ENCODE results near the gene BANK1.

Gene BANK1

GRCh38 chr4:101818362-101818761 is 27.8 kb downstream of the BANK1 start:
- H3K4me3 ChIP-seq (ENCODE audit: low read length) = no peak overlapping the region
- no peaks in the 10 kb centered on the region for H3K27me3 ChIP-seq (ENCODE audit: control insufficient read depth, insufficient read depth, low read length)
- no peak overlapping the region for H3K4me2 ChIP-seq (ENCODE audit: low read length)
- no peak overlapping the region for H3K9ac ChIP-seq (ENCODE audit: low read depth, low read length)
- no peaks in the 10 kb centered on the region for H3K4me1 ChIP-seq (ENCODE audit: control insufficient read depth, insufficient read depth, low read length)
- H3K9me3 ChIP-seq (replicated peaks; ENCODE audit: low read length) = no peaks in the 10 kb centered on the region
- no peaks in the 10 kb centered on the region for H3K36me3 ChIP-seq (ENCODE audit: insufficient read depth, low read length)

DNA sequence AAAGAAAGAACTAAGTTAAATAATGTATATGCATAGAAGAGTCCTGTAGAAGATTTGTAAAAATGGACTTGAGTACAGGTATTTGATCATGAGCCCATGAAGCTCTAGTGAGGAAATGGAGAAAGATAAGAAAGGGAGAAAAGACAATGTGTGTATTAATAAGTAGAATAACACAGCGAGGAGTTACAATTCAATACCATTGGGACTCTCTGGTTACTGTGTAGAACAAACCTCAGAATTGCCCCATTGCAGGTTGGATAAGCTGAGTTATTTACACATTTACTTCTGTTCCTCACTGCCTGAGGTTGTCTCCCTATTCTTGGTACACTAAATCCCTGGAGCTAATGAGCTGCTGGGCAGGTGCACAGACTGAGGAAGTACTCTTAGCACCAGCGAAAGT is 33.3 kb downstream of the BANK1 start:
- no peak overlapping the region for H3K9ac ChIP-seq (ENCODE audit: low read depth, low read length)
- no peaks in the 10 kb centered on the region for H3K36me3 ChIP-seq (ENCODE audit: insufficient read depth, low read length)
- H3K27me3 ChIP-seq (ENCODE audit: control insufficient read depth, insufficient read depth, low read length) = no peaks in the 10 kb centered on the region
- no peaks in the 10 kb centered on the region for H3K4me1 ChIP-seq (ENCODE audit: control insufficient read depth, insufficient read depth, low read length)
- H3K4me3 ChIP-seq (ENCODE audit: low read length) = no peak overlapping the region
- no peak overlapping the region for H3K4me2 ChIP-seq (ENCODE audit: low read length)
- no peaks in the 10 kb centered on the region for H3K9me3 ChIP-seq (replicated peaks; ENCODE audit: low read length)

GRCh38 chr4:101824500-101824899 is 34.0 kb downstream of the BANK1 start:
- no peak overlapping the region for H3K4me3 ChIP-seq (ENCODE audit: low read length)
- H3K36me3 ChIP-seq (ENCODE audit: insufficient read depth, low read length) = no peaks in the 10 kb centered on the region
- H3K27me3 ChIP-seq (ENCODE audit: control insufficient read depth, insufficient read depth, low read length) = no peaks in the 10 kb centered on the region
- H3K9me3 ChIP-seq (replicated peaks; ENCODE audit: low read length) = no peaks in the 10 kb centered on the region
- H3K4me1 ChIP-seq (ENCODE audit: control insufficient read depth, insufficient read depth, low read length) = no peaks in the 10 kb centered on the region
- no peak overlapping the region for H3K9ac ChIP-seq (ENCODE audit: low read depth, low read length)
- no peak overlapping the region for H3K4me2 ChIP-seq (ENCODE audit: low read length)

GRCh38 chr4:101825953-101826352 is 35.4 kb downstream of the BANK1 start:
- H3K4me2 ChIP-seq (ENCODE audit: low read length) = no peak overlapping the region
- H3K4me1 ChIP-seq (ENCODE audit: control insufficient read depth, insufficient read depth, low read length) = no peaks in the 10 kb centered on the region
- no peak overlapping the region for H3K4me3 ChIP-seq (ENCODE audit: low read length)
- no peaks in the 10 kb centered on the region for H3K9me3 ChIP-seq (replicated peaks; ENCODE audit: low read length)
- H3K27me3 ChIP-seq (ENCODE audit: control insufficient read depth, insufficient read depth, low read length) = no peaks in the 10 kb centered on the region
- H3K9ac ChIP-seq (ENCODE audit: low read depth, low read length) = no peak overlapping the region
- no peaks in the 10 kb centered on the region for H3K36me3 ChIP-seq (ENCODE audit: insufficient read depth, low read length)

DNA sequence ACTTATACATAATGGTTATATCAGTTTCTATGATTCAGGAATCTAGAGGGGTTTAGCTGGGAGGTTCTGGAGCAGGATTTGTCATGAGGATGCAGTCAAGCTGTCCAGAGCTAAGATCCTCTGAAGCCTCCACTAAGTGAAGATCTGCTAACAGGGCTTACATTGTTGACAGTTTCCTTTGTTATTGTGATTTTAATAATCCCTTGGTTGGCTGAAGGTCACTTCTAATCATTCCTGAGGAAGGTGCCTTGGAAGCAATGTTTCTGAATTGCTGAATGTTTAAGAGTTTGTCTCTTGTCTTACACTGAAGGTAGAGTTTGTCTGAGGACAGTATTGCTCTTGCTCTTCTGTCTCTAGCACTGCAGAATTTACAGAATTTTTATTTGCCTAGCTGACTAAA is 41.3 kb downstream of the BANK1 start:
- H3K4me1 ChIP-seq (ENCODE audit: control insufficient read depth, insufficient read depth, low read length) = peaks cover 8% of the 10 kb centered on the region
- no peak overlapping the region for H3K4me2 ChIP-seq (ENCODE audit: low read length)
- H3K9ac ChIP-seq (ENCODE audit: low read depth, low read length) = no peak overlapping the region
- no peak overlapping the region for H3K4me3 ChIP-seq (ENCODE audit: low read length)
- no peaks in the 10 kb centered on the region for H3K27me3 ChIP-seq (ENCODE audit: control insufficient read depth, insufficient read depth, low read length)
- no peaks in the 10 kb centered on the region for H3K9me3 ChIP-seq (replicated peaks; ENCODE audit: low read length)
- H3K36me3 ChIP-seq (ENCODE audit: insufficient read depth, low read length) = no peaks in the 10 kb centered on the region

DNA sequence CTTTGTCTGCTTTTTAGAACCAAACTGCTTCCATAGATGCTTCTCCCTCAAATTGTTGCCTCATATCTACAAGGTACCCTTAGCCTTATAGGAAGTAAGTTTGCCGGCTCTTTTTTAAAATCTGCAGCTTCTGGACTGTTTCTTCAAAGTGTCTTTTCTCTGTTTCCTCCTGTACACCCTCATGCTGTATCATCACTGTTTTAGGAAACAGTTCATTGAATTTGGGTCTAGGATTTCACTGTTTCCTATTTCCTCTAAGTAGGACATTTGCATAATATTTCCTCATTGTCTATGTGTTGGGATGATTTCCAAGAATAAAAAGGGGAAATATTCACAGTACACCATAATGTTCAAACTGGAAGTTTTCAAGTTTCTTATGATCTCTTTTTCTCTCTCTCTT is 43.0 kb downstream of the BANK1 start:
- no peaks in the 10 kb centered on the region for H3K27me3 ChIP-seq (ENCODE audit: control insufficient read depth, insufficient read depth, low read length)
- H3K4me1 ChIP-seq (ENCODE audit: control insufficient read depth, insufficient read depth, low read length) = peaks cover 8% of the 10 kb centered on the region
- no peak overlapping the region for H3K4me3 ChIP-seq (ENCODE audit: low read length)
- no peak overlapping the region for H3K9ac ChIP-seq (ENCODE audit: low read depth, low read length)
- no peaks in the 10 kb centered on the region for H3K9me3 ChIP-seq (replicated peaks; ENCODE audit: low read length)
- H3K4me2 ChIP-seq (ENCODE audit: low read length) = no peak overlapping the region
- H3K36me3 ChIP-seq (ENCODE audit: insufficient read depth, low read length) = no peaks in the 10 kb centered on the region

DNA sequence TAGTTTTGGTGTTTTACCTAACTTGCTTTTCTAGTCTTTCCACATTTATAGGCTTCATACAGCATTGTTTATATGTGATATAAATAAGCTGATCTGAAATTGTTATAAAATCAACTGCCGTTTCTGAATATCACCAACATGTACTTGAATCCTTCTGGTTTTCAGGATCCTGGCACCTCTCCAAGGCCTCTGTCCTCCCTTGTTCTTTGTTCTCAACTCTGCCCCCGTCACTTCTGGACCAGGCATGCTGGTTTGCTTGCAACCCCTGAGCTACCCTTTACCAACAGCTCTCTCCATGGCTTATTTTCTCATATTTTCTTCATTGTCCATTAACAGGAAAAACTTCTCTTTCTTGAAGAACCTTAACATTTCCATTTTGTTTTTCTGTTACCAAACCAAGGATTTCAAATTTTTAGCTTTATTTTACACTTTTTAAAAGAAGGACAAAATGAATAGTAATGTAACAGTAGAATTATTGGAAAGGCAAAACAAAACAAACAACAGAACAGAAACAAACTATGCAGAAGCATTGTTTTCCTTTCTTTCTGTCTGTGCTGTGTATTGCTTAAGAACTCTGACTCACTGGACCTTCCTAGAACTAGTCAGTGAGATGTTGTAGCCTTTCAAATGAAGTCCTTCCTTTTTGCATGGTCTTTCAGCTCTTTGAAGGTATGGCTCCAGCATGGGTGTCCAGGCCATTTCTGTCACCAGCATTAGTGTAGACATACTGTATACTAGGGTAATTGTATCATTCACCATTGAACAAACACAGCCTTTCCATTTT is 44.8 kb downstream of the BANK1 start:
- Histone ChIP-seq H3K9me3 (replicated peaks; ENCODE audit: low read length) (no peaks in the 10 kb centered on the region), H3K36me3 (ENCODE audit: insufficient read depth, low read length) (no peaks in the 10 kb centered on the region), H3K4me3 (ENCODE audit: low read length) (no peak overlapping the region), H3K4me1 (ENCODE audit: control insufficient read depth, insufficient read depth, low read length) (peaks cover 8% of the 10 kb centered on the region), H3K27me3 (ENCODE audit: control insufficient read depth, insufficient read depth, low read length) (no peaks in the 10 kb centered on the region), H3K9ac (ENCODE audit: low read depth, low read length) (no peak overlapping the region), H3K4me2 (ENCODE audit: low read length) (peak overlapping the region; percentile 58)

DNA sequence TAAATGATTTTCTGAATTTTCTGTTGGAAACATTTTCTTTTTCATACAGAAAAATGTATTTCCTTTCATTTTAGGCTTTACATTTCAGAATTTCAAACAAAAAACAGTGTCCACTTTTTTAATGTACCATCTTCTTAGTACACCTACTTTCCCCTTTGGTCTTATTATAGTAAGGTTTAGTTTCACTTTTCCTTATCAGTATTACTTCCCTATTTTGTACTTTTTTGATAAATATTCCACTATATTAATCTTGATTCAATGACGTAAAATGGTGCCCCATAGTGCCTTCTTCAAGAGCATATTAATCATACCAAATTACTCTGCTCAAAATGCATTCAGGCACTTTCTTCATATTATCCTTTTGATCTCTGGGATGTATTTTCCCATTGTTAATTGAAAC is 52.5 kb downstream of the BANK1 start:
- Histone ChIP-seq H3K4me2 (ENCODE audit: low read length) (no peak overlapping the region), H3K27me3 (ENCODE audit: control insufficient read depth, insufficient read depth, low read length) (no peaks in the 10 kb centered on the region), H3K36me3 (ENCODE audit: insufficient read depth, low read length) (no peaks in the 10 kb centered on the region), H3K9me3 (replicated peaks; ENCODE audit: low read length) (no peaks in the 10 kb centered on the region), H3K4me3 (ENCODE audit: low read length) (no peak overlapping the region), H3K9ac (ENCODE audit: low read depth, low read length) (no peak overlapping the region), H3K4me1 (ENCODE audit: control insufficient read depth, insufficient read depth, low read length) (no peaks in the 10 kb centered on the region)

GRCh38 chr4:101846550-101846949 is 56.0 kb downstream of the BANK1 start:
- no peaks in the 10 kb centered on the region for H3K27me3 ChIP-seq (ENCODE audit: control insufficient read depth, insufficient read depth, low read length)
- H3K4me2 ChIP-seq (ENCODE audit: low read length) = no peak overlapping the region
- H3K4me3 ChIP-seq (ENCODE audit: low read length) = no peak overlapping the region

DNA sequence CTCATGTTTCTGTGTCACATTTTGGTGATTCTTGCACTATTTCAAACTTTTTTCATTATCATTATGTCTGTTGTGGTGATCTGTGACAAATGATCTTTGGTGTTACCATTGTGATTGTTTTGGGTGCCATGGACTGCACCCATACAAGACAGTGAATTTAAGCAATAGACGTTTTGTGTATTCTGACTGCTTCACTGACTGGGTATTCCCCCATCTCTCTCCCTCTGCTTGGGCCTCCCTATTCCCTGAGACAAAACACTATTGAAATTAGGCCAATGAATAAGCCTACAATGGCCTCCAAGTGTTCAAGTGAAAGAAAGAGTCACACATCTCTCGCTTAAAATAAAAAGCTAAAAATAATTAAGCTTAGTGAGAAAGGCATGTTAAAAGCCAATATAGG is 60.2 kb downstream of the BANK1 start:
- no peaks in the 10 kb centered on the region for H3K36me3 ChIP-seq (ENCODE audit: insufficient read depth, low read length)
- no peaks in the 10 kb centered on the region for H3K4me1 ChIP-seq (ENCODE audit: control insufficient read depth, insufficient read depth, low read length)
- no peak overlapping the region for H3K9ac ChIP-seq (ENCODE audit: low read depth, low read length)
- H3K27me3 ChIP-seq (ENCODE audit: control insufficient read depth, insufficient read depth, low read length) = no peaks in the 10 kb centered on the region
- no peaks in the 10 kb centered on the region for H3K9me3 ChIP-seq (replicated peaks; ENCODE audit: low read length)
- H3K4me2 ChIP-seq (ENCODE audit: low read length) = no peak overlapping the region
- no peak overlapping the region for H3K4me3 ChIP-seq (ENCODE audit: low read length)

More at GRCh38 chr4:101846550-101846949, 56.0 kb downstream of the BANK1 start:
- no peaks in the 10 kb centered on the region for H3K9me3 ChIP-seq (replicated peaks; ENCODE audit: low read length)
- no peaks in the 10 kb centered on the region for H3K36me3 ChIP-seq (ENCODE audit: insufficient read depth, low read length)
- no peaks in the 10 kb centered on the region for H3K4me1 ChIP-seq (ENCODE audit: control insufficient read depth, insufficient read depth, low read length)
- H3K9ac ChIP-seq (ENCODE audit: low read depth, low read length) = no peak overlapping the region

DNA sequence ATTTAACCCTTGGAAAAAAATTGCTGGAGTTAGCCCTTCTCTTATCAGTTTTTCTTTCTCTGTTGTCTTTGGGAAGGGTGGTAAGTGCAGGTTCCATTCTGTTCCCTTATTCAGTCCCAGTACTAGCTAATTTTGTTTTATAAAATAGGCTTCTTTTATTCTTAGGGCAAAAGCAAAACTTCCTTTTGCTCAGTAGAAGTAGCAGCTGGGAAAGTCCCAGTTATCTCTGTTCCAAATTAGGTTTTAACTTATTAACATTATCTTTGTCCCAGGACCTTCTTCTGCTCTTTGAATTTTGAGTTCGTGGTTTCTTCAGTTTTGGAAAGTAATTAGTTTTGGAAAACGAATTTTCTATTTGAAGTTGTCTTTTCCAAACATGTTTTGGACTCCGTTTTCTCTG is 61.1 kb downstream of the BANK1 start:
- Histone ChIP-seq H3K36me3 (ENCODE audit: insufficient read depth, low read length) (no peaks in the 10 kb centered on the region), H3K4me1 (ENCODE audit: control insufficient read depth, insufficient read depth, low read length) (no peaks in the 10 kb centered on the region), H3K27me3 (ENCODE audit: control insufficient read depth, insufficient read depth, low read length) (no peaks in the 10 kb centered on the region), H3K4me2 (ENCODE audit: low read length) (no peak overlapping the region), H3K9me3 (replicated peaks; ENCODE audit: low read length) (no peaks in the 10 kb centered on the region), H3K4me3 (ENCODE audit: low read length) (no peak overlapping the region), H3K9ac (ENCODE audit: low read depth, low read length) (no peak overlapping the region)

- Histone ChIP-seq H3K9ac (ENCODE audit: low read depth, low read length) (no peak overlapping the region), H3K27me3 (ENCODE audit: control insufficient read depth, insufficient read depth, low read length) (no peaks in the 10 kb centered on the region), H3K36me3 (ENCODE audit: insufficient read depth, low read length) (no peaks in the 10 kb centered on the region), H3K4me3 (ENCODE audit: low read length) (no peak overlapping the region), H3K4me1 (ENCODE audit: control insufficient read depth, insufficient read depth, low read length) (no peaks in the 10 kb centered on the region), H3K9me3 (replicated peaks; ENCODE audit: low read length) (no peaks in the 10 kb centered on the region), H3K4me2 (ENCODE audit: low read length) (no peak overlapping the region)
These were observed 62.5 kb downstream of the BANK1 start for GRCh38 chr4:101853028-101853427.
